H9 (cell line): Measurements from ENCODE around the gene SELE. TPM values are rescaled to one million over a fixed set of nuclear protein-coding genes. Genes with fewer than 3 reads are reported as not detected.

Source experiments
- DNase-seq: peaks from one replicate; pipeline ENCODE4 v3.0.0-alpha.2; 2017
- H2AFZ ChIP-seq: one replicate; pipeline ENCODE4 v1.6.1; 2013; ENCODE audit warnings: mild to moderate bottlenecking, low read length, control low read depth, moderate library complexity
- H2AK5ac ChIP-seq: 2 replicates; pipeline ENCODE4 v1.6.1; 2013; ENCODE audit warnings: low read length, control low read depth, mixed read lengths; ENCODE audit not compliant: insufficient read length
- H2BK120ac ChIP-seq: one replicate; pipeline ENCODE4 v1.6.1; 2013; ENCODE audit warnings: low read depth, mild to moderate bottlenecking, low read length, control low read depth, inconsistent platforms; ENCODE audit not compliant: poor library complexity, severe bottlenecking
- H2BK12ac ChIP-seq: 2 replicates; pipeline ENCODE4 v1.6.1; 2013; ENCODE audit warnings: low read length, control low read depth, mixed read lengths, low read depth; ENCODE audit not compliant: insufficient read length
- H2BK15ac ChIP-seq: 2 replicates; pipeline ENCODE4 v1.6.1; 2013; ENCODE audit warnings: low read depth, low read length, control low read depth
- H2BK20ac ChIP-seq: one replicate; pipeline ENCODE4 v1.6.1; 2013; ENCODE audit warnings: low read depth, mild to moderate bottlenecking, low read length, control low read depth, inconsistent platforms; ENCODE audit not compliant: poor library complexity, severe bottlenecking
- H2BK5ac ChIP-seq: 2 replicates; pipeline ENCODE4 v1.6.1; 2013; ENCODE audit warnings: low read length, control low read depth, mixed read lengths; ENCODE audit not compliant: insufficient read length
- H3K14ac ChIP-seq: 2 replicates; pipeline ENCODE4 v1.6.1; 2013; ENCODE audit warnings: low read length, control low read depth; ENCODE audit not compliant: insufficient read depth
- H3K18ac ChIP-seq: 2 replicates; pipeline ENCODE4 v1.6.1; 2013; ENCODE audit warnings: low read depth, mild to moderate bottlenecking, mixed read lengths, low read length, control low read depth; ENCODE audit not compliant: insufficient read length
- H3K23ac ChIP-seq: 2 replicates; pipeline ENCODE4 v1.6.1; 2013; ENCODE audit warnings: low read length, control low read depth, mixed read lengths, low read depth; ENCODE audit not compliant: insufficient read length
- H3K23me2 ChIP-seq: 2 replicates; pipeline ENCODE4 v1.6.1; 2013; ENCODE audit warnings: low read depth, mild to moderate bottlenecking, mixed read lengths, low read length, control low read depth; ENCODE audit not compliant: insufficient read length, poor library complexity, severe bottlenecking
- H3K27ac ChIP-seq: 2 replicates; pipeline ENCODE4 v1.5.1; 2013; ENCODE audit warnings: low read length, control low read depth, mixed read lengths, low read depth; ENCODE audit not compliant: insufficient read length
- H3K27me3 ChIP-seq: 2 replicates; pipeline ENCODE4 v1.6.1; 2013; ENCODE audit warnings: low read length, control low read depth, inconsistent platforms; ENCODE audit not compliant: insufficient read depth
- H3K4ac ChIP-seq: 2 replicates; pipeline ENCODE4 v1.6.1; 2013; ENCODE audit warnings: low read depth, mild to moderate bottlenecking, control low read depth, inconsistent platforms, low read length, moderate library complexity
- H3K4me1 ChIP-seq: 2 replicates; pipeline ENCODE4 v1.6.1; 2013; ENCODE audit warnings: low read length, control low read depth, inconsistent platforms; ENCODE audit not compliant: insufficient read depth
- H3K4me2 ChIP-seq: 2 replicates; pipeline ENCODE4 v1.6.1; 2013; ENCODE audit warnings: low read length, control low read depth, mixed read lengths; ENCODE audit not compliant: insufficient read length, insufficient read depth
- H3K56ac ChIP-seq: 2 replicates; pipeline ENCODE4 v1.6.1; 2013; ENCODE audit warnings: low read depth, mild to moderate bottlenecking, mixed read lengths, low read length, control low read depth; ENCODE audit not compliant: insufficient read length
- H3K79me1 ChIP-seq: 2 replicates; pipeline ENCODE4 v1.6.1; 2013; ENCODE audit warnings: low read depth, mild to moderate bottlenecking, moderate library complexity, low read length, control low read depth, inconsistent platforms; ENCODE audit not compliant: insufficient read depth, poor library complexity, severe bottlenecking
- H3K79me2 ChIP-seq: 2 replicates; pipeline ENCODE4 v1.6.1; 2013; ENCODE audit warnings: low read length, control low read depth, inconsistent platforms; ENCODE audit not compliant: insufficient read depth
- H3K9ac ChIP-seq: 2 replicates; pipeline ENCODE4 v1.6.1; 2013; ENCODE audit warnings: low read length, control low read depth, mixed read lengths; ENCODE audit not compliant: insufficient read length; ENCODE audit errors: extremely low read depth
- H3K9me3 ChIP-seq: one replicate; pipeline ENCODE4 v1.6.1; 2013; ENCODE audit warnings: low read depth, low read length, inconsistent platforms; ENCODE audit not compliant: control insufficient read depth
- H3T11ph ChIP-seq: one replicate; pipeline ENCODE4 v1.6.1; 2013; ENCODE audit warnings: mild to moderate bottlenecking, low read length, control low read depth, inconsistent platforms
- H4K20me1 ChIP-seq: one replicate; pipeline ENCODE4 v1.6.1; 2013; ENCODE audit not compliant: control insufficient read depth, insufficient read length, insufficient read depth
- H4K5ac ChIP-seq: 2 replicates; pipeline ENCODE4 v1.6.1; 2013; ENCODE audit warnings: low read depth, mild to moderate bottlenecking, mixed read lengths, low read length, control low read depth; ENCODE audit not compliant: insufficient read length
- H4K8ac ChIP-seq: replicated peaks from 2 replicates; pipeline ENCODE4 v1.6.1; 2013; ENCODE audit warnings: low read length, control low read depth, mixed read lengths, low read depth; ENCODE audit not compliant: insufficient read length
- H4K91ac ChIP-seq: 2 replicates; pipeline ENCODE4 v1.6.1; 2013; ENCODE audit warnings: low read depth, mild to moderate bottlenecking, moderate library complexity, mixed read lengths, low read length, control low read depth; ENCODE audit not compliant: insufficient read length
- H3K27ac Mint-ChIP-seq, 3 experiments: 2 replicates in 2 of 3; 3 replicates in 1 of 3; pipeline ENCODE4 v1.8.0; 2020 to 2021; ENCODE audit warnings: mixed read lengths in 3 of 3, mild to moderate bottlenecking in 1 of 3, moderate library complexity in 1 of 3
- H3K27me3 Mint-ChIP-seq: 2 replicates; pipeline ENCODE4 v1.8.0; 2021; ENCODE audit warnings: low read depth, mild to moderate bottlenecking, moderate library complexity, mixed read lengths
- H3K36me3 Mint-ChIP-seq, 3 experiments: 2 replicates in 2 of 3; 3 replicates in 1 of 3; pipeline ENCODE4 v1.8.0; 2020 to 2021; ENCODE audit warnings: low read depth in 3 of 3, mixed read lengths in 3 of 3; ENCODE audit not compliant: insufficient read depth in 1 of 3
- H3K4me1 Mint-ChIP-seq, 2 experiments: 2 replicates each; pipeline ENCODE4 v1.8.0; 2020; ENCODE audit warnings: mixed read lengths in 2 of 2
- H3K4me3 Mint-ChIP-seq, 2 experiments: 2 replicates in 1 of 2; 3 replicates in 1 of 2; pipeline ENCODE4 v1.8.0; 2020 to 2021; ENCODE audit warnings: mild to moderate bottlenecking in 2 of 2, mixed read lengths in 2 of 2, moderate library complexity in 1 of 2
- H3K9me3 Mint-ChIP-seq, 2 experiments: 2 replicates in 1 of 2; 3 replicates in 1 of 2; pipeline ENCODE4 v1.8.0; 2020; ENCODE audit warnings: mild to moderate bottlenecking in 2 of 2, mixed read lengths in 2 of 2, moderate library complexity in 1 of 2
- CTCF ChIP-seq: fragments of 200-600 bp; sonication (generic); conservative IDR thresholded peaks from 3 replicates; pipeline ENCODE4 v1.8.0; 2021; ENCODE audit warnings: antibody characterized with exemption, mild to moderate bottlenecking
- WGBS: extraction: QIAGEN DNeasy Blood & Tissue Kit; methylation state at CpG from one replicate; pipeline ENCODE4 v1.1.7; 2013; ENCODE audit warnings: missing lambda C conversion rate, low lambda C conversion rate, mixed read lengths; ENCODE audit not compliant: insufficient read length; ENCODE audit errors: extremely low coverage; 5-methylcytosine and 5-hydroxymethylcytosine counted together
- total RNA-seq: library from RNA; stranded (reverse); gene quantifications from 2 replicates; pipeline ENCODE4 v1.2.1, GENCODE V29; 2021

The SELE gene
- total RNA-seq, 1 experiment from 2014 or later = not detected

- Histone ChIP-seq H3K4ac (no peak overlapping the region), H3K18ac (no peak overlapping the region), H4K91ac (no peak overlapping the region), H2BK5ac (no peak overlapping the region), H3K23ac (no peak overlapping the region), H4K8ac (no peak overlapping the region), H3K56ac (no peak overlapping the region), H2AK5ac (no peak overlapping the region), H4K5ac (no peak overlapping the region), H2BK12ac (no peak overlapping the region), H2BK15ac (no peak overlapping the region), H3K23me2 (no peaks in the 10 kb centered on the region), H3K9ac (no peak overlapping the region), H2BK20ac (no peak overlapping the region), H3K27ac (no peak overlapping the region), H3K79me1 (no peaks in the 10 kb centered on the region), H3K14ac (no peak overlapping the region), H2BK120ac (no peak overlapping the region), H2AFZ (no peak overlapping the region), H4K20me1 (no peaks in the 10 kb centered on the region), H3K4me2 (no peak overlapping the region), H3K79me2 (no peaks in the 10 kb centered on the region), H3K9me3 (no peaks in the 10 kb centered on the region), H3T11ph (no peak overlapping the region), H3K27me3 (no peaks in the 10 kb centered on the region), H3K4me1 (peaks cover 5% of the 10 kb centered on the region; the same call in 1 of the 2 replicates)
- Mint-ChIP-seq H3K4me1 (peaks cover 19 to 25% of the 10 kb centered on the region in 2 experiments), H3K9me3 (peaks cover 5% of the 10 kb centered on the region in 2 experiments; a peak in 3 of 5 replicates), H3K27ac (no peak overlapping the region), H3K36me3 (peaks cover 0 to 6% (median 0%) of the 10 kb centered on the region in 3 experiments; a peak in 2 of 7 replicates), H3K27me3 (peaks cover 3% of the 10 kb centered on the region), H3K4me3 (no peak overlapping the region)
- WGBS = no CpG with 5 or more reads among the region's 2 CpGs
- no peak for DNase-seq
- TF ChIP-seq CTCF = no peak
These were observed 12.7 kb upstream of the SELE start for GRCh38 chr1:169746550-169746949.
